Dendritic cell treated with granulocyte-macrophage colony-stimulating factor and Interleukin-4, amounts not matched to agents 40 ng/mL and 50 ng/mL, for 4 days (primary cell): ENCODE data around the gene CD247.

ENCODE experiments used
- H3K27ac Mint-ChIP-seq: one replicate; pipeline ENCODE4 v1.8.0; 2022; ENCODE audit warnings: mild to moderate bottlenecking, mixed read lengths
- H3K27me3 Mint-ChIP-seq: one replicate; pipeline ENCODE4 v1.8.0; 2022; ENCODE audit warnings: mild to moderate bottlenecking, mixed read lengths
- H3K36me3 Mint-ChIP-seq: one replicate; pipeline ENCODE4 v1.8.0; 2022; ENCODE audit warnings: low read depth, mixed read lengths
- H3K4me1 Mint-ChIP-seq: one replicate; pipeline ENCODE4 v1.8.0; 2022; ENCODE audit warnings: low read depth, mixed read lengths
- H3K4me3 Mint-ChIP-seq: one replicate; pipeline ENCODE4 v1.8.0; 2022; ENCODE audit warnings: mild to moderate bottlenecking, moderate library complexity, mixed read lengths
- H3K9me3 Mint-ChIP-seq: one replicate; pipeline ENCODE4 v1.8.0; 2022; ENCODE audit warnings: mixed read lengths
- intact Hi-C: fragments of 100-400 bp; cut with micrococcal nuclease; formaldehyde crosslinking; loops from one replicate; pipeline ENCODE4 v1.15.0; 2022

The CD247 gene

GRCh38 chr1:167446966-167447365 is 71.4 kb downstream of the CD247 start:
- Mint-ChIP-seq H3K27me3 (no peaks in the 10 kb centered on the region), H3K4me1 (peaks cover 54% of the 10 kb centered on the region), H3K27ac (peak overlapping the region; percentile 88), H3K4me3 (peak overlapping the region; percentile 48), H3K9me3 (no peaks in the 10 kb centered on the region), H3K36me3 (no peaks in the 10 kb centered on the region)
- intact Hi-C loops: no loop called here

- H3K36me3 Mint-ChIP-seq: no peaks in the 10 kb centered on the region
- H3K27me3 Mint-ChIP-seq: peaks cover 19% of the 10 kb centered on the region
- no peaks in the 10 kb centered on the region for H3K9me3 Mint-ChIP-seq
- no peak overlapping the region for H3K4me3 Mint-ChIP-seq
- peak overlapping the region; percentile 54 for H3K27ac Mint-ChIP-seq
- peaks cover 45% of the 10 kb centered on the region for H3K4me1 Mint-ChIP-seq
- intact Hi-C loops: loop anchor here (2.0 to 5.0 kb wide), 3 partner anchors 43 to 376 kb away; no protein-coding TSS in a partner anchor
These were observed 74.6 kb downstream of the CD247 start for GRCh38 chr1:167443757-167444156.

- Mint-ChIP-seq H3K9me3 (no peaks in the 10 kb centered on the region), H3K36me3 (no peaks in the 10 kb centered on the region), H3K4me3 (no peak overlapping the region), H3K4me1 (peaks cover 43% of the 10 kb centered on the region), H3K27ac (peak overlapping the region; percentile 54), H3K27me3 (peaks cover 26% of the 10 kb centered on the region)
- intact Hi-C loops: loop anchor here (1.0 to 5.0 kb wide), 4 partner anchors 42 to 376 kb away; no protein-coding TSS in a partner anchor
These were observed 75.3 kb downstream of the CD247 start for GRCh38 chr1:167442854-167443565.

- H3K9me3 Mint-ChIP-seq: no peaks in the 10 kb centered on the region
These were observed 76.0 kb downstream of the CD247 start for GRCh38 chr1:167442142-167442848.

GRCh38 chr1:167441222-167441621 is 77.1 kb downstream of the CD247 start:
- no peak overlapping the region for H3K4me3 Mint-ChIP-seq
- no peak overlapping the region for H3K27ac Mint-ChIP-seq
- H3K36me3 Mint-ChIP-seq: no peaks in the 10 kb centered on the region
- H3K4me1 Mint-ChIP-seq: peaks cover 35% of the 10 kb centered on the region
- intact Hi-C loops: loop anchor here (5.0 kb wide), 2 partner anchors 91 to 374 kb away; no protein-coding TSS in a partner anchor
- H3K27me3 Mint-ChIP-seq: peaks cover 27% of the 10 kb centered on the region
- no peaks in the 10 kb centered on the region for H3K9me3 Mint-ChIP-seq

More at GRCh38 chr1:167442142-167442848, 76.0 kb downstream of the CD247 start:
- H3K4me1 Mint-ChIP-seq: peaks cover 43% of the 10 kb centered on the region
- no peaks in the 10 kb centered on the region for H3K36me3 Mint-ChIP-seq
- no peak overlapping the region for H3K4me3 Mint-ChIP-seq
- intact Hi-C loops: loop anchor here (1.0 to 5.0 kb wide), 4 partner anchors 41 to 375 kb away; no protein-coding TSS in a partner anchor
- H3K27ac Mint-ChIP-seq: peak overlapping the region; percentile 54
- H3K27me3 Mint-ChIP-seq: peaks cover 27% of the 10 kb centered on the region

GRCh38 chr1:167440776-167441175 is 77.6 kb downstream of the CD247 start:
- peaks cover 27% of the 10 kb centered on the region for H3K27me3 Mint-ChIP-seq
- no peak overlapping the region for H3K27ac Mint-ChIP-seq
- H3K9me3 Mint-ChIP-seq: no peaks in the 10 kb centered on the region
- peaks cover 30% of the 10 kb centered on the region for H3K4me1 Mint-ChIP-seq
- intact Hi-C loops: loop anchor here (5.0 kb wide), 2 partner anchors 92 to 373 kb away; no protein-coding TSS in a partner anchor
- H3K4me3 Mint-ChIP-seq: no peak overlapping the region
- no peaks in the 10 kb centered on the region for H3K36me3 Mint-ChIP-seq

- H3K4me3 Mint-ChIP-seq: no peak overlapping the region
- intact Hi-C loops: loop anchor here (5.0 kb wide), 2 partner anchors 92 to 373 kb away; no protein-coding TSS in a partner anchor
- H3K27me3 Mint-ChIP-seq: peaks cover 29% of the 10 kb centered on the region
- peaks cover 26% of the 10 kb centered on the region for H3K4me1 Mint-ChIP-seq
- H3K36me3 Mint-ChIP-seq: no peaks in the 10 kb centered on the region
- no peak overlapping the region for H3K27ac Mint-ChIP-seq
- H3K9me3 Mint-ChIP-seq: no peaks in the 10 kb centered on the region
These were observed 78.0 kb downstream of the CD247 start for GRCh38 chr1:167440345-167440744.

GRCh38 chr1:167439301-167439988 is 78.9 kb downstream of the CD247 start:
- H3K27me3 Mint-ChIP-seq: peaks cover 32% of the 10 kb centered on the region
- no peaks in the 10 kb centered on the region for H3K36me3 Mint-ChIP-seq
- H3K9me3 Mint-ChIP-seq: no peaks in the 10 kb centered on the region

GRCh38 chr1:167438171-167439138 is 79.9 kb downstream of the CD247 start:
- Mint-ChIP-seq H3K9me3 (no peaks in the 10 kb centered on the region), H3K4me1 (peaks cover 24% of the 10 kb centered on the region), H3K4me3 (peak overlapping the region; percentile 57), H3K27ac (no peak overlapping the region), H3K27me3 (peaks cover 32% of the 10 kb centered on the region), H3K36me3 (no peaks in the 10 kb centered on the region)
- intact Hi-C loops: no loop called here

More at GRCh38 chr1:167439301-167439988, 78.9 kb downstream of the CD247 start:
- intact Hi-C loops: no loop called here
- H3K27ac Mint-ChIP-seq: no peak overlapping the region
- peak overlapping the region; percentile 57 for H3K4me3 Mint-ChIP-seq
- peaks cover 24% of the 10 kb centered on the region for H3K4me1 Mint-ChIP-seq

GRCh38 chr1:167435484-167435883 is 82.8 kb downstream of the CD247 start:
- Mint-ChIP-seq H3K36me3 (no peaks in the 10 kb centered on the region), H3K27ac (no peak overlapping the region), H3K27me3 (peaks cover 30% of the 10 kb centered on the region), H3K4me1 (peaks cover 24% of the 10 kb centered on the region), H3K9me3 (no peaks in the 10 kb centered on the region), H3K4me3 (no peak overlapping the region)
- intact Hi-C loops: no loop called here

GRCh38 chr1:167434306-167434705 is 84.0 kb downstream of the CD247 start:
- Mint-ChIP-seq H3K4me3 (no peak overlapping the region), H3K4me1 (peaks cover 20% of the 10 kb centered on the region), H3K27ac (no peak overlapping the region), H3K27me3 (peaks cover 19% of the 10 kb centered on the region), H3K36me3 (no peaks in the 10 kb centered on the region), H3K9me3 (no peaks in the 10 kb centered on the region)
- intact Hi-C loops: no loop called here

- peaks cover 14% of the 10 kb centered on the region for H3K27me3 Mint-ChIP-seq
- H3K36me3 Mint-ChIP-seq: no peaks in the 10 kb centered on the region
- no peaks in the 10 kb centered on the region for H3K9me3 Mint-ChIP-seq
- intact Hi-C loops: no loop called here
- H3K4me1 Mint-ChIP-seq: peaks cover 20% of the 10 kb centered on the region
- no peak overlapping the region for H3K4me3 Mint-ChIP-seq
- no peak overlapping the region for H3K27ac Mint-ChIP-seq
These were observed 84.4 kb downstream of the CD247 start for GRCh38 chr1:167433884-167434283.

- peaks cover 13% of the 10 kb centered on the region for H3K4me1 Mint-ChIP-seq
- peaks cover 5% of the 10 kb centered on the region for H3K27me3 Mint-ChIP-seq
- intact Hi-C loops: no loop called here
- no peak overlapping the region for H3K4me3 Mint-ChIP-seq
- no peaks in the 10 kb centered on the region for H3K36me3 Mint-ChIP-seq
- no peak overlapping the region for H3K27ac Mint-ChIP-seq
- no peaks in the 10 kb centered on the region for H3K9me3 Mint-ChIP-seq
These were observed 85.5 kb downstream of the CD247 start for GRCh38 chr1:167432780-167433179.
